Hematopoietic multipotent progenitor cell treated with erythropoietin and hydrocortisone succinate and interleukin-3 and kit ligand, for 8 days (in vitro differentiated cells): ENCODE results near the gene NT5DC1.

ENCODE experiments used
- DNase-seq: peaks from one replicate; pipeline ENCODE4 v3.0.0-alpha.2; 2015

NT5DC1 gene

DNA sequence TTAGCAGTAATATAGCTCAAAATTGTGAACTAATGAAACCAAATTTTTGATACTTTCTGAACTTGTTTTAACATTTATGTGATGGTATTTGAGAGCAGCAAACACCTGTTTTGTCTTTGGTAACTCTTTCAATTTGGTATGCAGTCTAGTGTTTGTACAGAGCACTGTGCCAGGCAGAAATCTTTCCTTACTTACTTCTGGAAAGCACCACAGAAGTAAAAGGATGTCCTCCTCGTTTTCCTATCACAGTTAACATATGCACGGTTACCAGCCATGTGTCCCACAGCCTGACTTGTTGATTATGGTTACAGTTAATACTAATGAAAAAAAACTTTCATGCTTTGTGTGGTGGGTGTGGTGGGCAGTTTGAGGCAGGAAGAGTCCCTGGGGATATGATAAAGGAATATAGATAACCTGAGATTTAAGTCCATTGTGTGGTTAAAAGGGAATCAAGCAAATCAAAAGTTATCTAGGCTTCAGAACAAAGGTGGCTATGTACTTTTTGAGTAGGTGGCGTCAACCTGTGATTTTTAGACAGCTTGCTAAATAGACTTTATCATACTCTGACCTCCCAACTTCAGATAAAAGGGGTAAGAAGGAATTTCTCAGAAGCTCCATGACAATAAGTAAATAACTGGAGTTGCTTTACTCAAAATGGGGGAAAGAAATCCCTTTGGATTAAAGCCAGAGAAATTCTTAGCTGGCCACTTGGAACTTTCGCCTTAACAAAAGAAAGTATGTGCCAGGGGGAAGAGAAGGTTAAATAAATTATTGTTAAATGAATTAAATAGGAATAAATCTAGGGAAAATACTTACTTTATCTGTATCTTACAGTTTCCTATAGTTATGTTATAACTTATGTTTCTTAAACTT lies 45.4 kb downstream of the NT5DC1 start:
- peak; percentile 28 for DNase-seq

DNA sequence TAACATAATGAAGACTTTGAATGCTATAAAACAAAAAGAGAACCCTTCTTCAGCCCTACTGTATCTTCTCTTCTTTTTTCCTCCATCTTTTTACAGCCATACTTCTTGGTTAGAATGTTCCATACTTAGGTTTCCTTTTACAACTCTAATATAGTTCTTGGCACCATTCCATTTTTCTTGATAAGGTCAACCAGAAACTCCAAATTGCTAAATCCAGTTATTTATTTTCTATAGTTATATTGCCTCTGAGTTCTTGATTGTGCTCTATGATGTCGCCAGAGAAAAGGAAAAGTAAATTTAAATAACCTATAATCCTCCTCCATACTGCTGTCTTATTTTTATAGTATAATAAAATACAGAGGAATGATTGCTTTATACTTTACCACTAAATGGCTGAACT lies 52.0 kb downstream of the NT5DC1 start:
- no peak for DNase-seq

DNA sequence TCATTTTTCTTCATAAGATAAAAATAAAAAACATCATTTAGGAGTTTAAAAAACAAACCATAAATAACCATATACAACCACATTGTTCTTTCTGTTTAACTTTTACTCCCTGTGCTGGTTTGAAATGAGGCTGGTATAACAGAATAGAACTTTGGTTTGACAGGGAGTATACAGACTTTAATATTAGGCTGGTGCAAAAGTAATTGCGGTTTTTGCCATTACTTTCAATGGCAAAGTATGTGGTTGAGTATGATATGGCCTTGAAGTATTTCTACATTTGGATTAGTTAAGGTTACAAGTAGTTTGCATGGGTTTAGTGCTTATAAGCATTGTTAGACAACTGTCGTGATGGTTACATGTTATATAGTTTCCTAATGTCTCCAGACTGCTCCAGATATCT lies 54.2 kb downstream of the NT5DC1 start:
- DNase-seq, result no peak

DNA sequence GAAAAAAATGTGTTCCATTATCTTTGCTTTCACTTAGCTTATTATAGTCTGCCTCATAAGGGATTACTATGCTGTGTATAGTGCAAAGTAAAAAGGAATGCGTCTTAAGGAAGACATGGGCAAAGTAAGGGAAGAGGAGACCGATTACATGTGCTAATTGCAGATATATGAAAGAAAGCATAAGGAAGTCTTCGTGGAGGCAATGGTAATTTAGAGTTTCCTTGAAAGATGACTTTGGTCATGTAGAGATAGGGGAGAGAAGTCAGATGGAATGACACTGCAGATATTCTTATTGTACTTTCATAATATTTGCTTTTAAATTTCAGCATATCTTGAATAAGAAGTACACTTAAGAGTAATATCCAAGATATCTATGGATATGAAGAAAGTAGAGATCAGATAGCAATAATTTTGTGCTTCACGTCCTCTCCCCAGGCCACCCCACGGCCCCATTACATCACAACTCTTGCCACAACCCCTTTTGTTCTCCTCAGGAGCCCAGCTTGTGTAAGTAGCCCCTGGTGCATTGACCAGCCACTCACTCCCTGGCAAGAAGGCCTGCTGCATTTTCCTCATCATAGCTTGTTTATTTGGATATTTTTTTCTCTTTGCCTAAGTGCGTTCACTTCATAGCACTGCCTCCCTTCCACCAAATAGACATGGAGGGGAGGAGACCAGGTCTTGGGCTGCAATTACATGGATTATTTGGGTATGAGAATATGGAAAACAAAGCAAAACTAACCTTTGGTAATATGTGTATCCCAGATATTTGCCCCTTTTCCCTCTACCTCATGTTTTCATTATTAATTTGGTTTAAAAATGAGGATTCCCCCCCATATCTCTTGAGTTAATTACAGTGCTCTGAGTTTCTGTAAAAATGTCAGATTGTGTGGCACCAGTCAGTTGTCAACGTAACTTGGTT lies 56.0 kb downstream of the NT5DC1 start:
- DNase-seq, result peak; percentile 55

DNA sequence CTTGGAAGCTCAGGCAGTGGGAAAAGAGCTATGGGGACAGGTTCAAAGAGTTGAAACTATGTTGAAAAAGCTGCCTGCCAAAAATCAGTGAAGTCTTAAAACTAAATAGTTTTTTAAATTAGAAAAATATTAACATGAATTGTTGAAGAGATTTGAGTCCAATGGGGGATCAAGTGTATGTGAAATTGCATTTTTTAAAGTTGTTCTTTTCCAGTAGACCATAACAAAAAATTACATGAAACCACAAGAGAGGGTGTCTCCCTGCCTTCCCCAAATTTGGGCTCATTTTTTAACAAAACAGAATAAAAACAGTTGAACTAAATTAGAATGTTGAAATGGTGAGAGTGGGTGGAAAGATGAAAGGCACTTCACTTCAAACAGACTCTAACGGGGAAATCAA lies 56.7 kb downstream of the NT5DC1 start:
- no peak for DNase-seq

DNA sequence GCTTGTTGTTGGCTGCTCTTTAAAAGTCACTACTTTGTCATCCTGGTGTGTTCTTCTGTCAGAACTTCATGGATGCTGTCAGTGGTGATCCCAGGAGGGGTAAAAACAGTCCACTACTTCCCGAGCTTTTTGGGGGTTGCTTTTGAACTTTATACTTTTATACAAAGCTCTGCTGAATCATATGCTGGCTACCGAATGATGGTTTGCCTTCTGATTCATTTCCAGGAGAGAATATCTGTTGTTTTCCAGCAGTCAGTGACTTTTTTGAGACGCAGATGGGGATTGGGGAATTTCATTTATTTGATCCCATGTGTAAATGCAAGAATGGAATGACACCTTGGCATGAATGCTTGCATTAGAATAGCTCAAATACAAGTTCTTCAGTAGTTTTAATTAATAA lies 58.0 kb downstream of the NT5DC1 start:
- no peak for DNase-seq

DNA sequence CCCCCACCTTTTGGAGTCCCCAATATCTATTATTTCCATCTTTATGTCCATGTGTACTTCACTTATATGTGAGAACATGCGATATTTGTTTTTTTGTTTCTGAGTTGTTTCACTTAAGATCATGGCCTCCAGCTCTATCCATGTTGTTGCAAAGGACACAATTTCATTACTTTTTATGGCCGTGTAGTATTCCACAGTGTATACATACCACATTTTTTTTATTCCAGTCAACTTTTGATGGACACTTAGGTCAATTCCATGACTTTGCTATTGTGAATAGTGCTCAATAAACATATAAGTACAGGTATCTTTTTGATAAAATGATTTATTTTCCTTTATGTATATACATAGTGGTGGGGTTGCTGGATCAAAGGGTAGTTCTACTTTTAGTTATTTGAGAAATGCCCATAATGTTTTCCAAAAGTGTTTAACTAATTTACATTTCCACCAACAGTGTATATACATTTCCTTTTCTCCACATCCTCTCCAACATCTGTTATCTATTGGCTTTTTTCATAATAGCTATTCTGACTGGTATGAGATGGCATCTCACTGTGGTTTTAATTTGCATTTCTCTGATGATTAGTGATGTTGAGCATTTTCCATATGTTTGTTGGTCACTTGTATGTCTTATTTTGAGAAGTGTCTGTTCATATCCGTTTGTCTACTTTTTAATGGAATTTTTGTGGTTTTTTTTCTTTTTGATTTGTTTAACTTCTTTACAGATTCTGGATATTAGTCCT lies 59.3 kb downstream of the NT5DC1 start:
- DNase-seq, result no peak

DNA sequence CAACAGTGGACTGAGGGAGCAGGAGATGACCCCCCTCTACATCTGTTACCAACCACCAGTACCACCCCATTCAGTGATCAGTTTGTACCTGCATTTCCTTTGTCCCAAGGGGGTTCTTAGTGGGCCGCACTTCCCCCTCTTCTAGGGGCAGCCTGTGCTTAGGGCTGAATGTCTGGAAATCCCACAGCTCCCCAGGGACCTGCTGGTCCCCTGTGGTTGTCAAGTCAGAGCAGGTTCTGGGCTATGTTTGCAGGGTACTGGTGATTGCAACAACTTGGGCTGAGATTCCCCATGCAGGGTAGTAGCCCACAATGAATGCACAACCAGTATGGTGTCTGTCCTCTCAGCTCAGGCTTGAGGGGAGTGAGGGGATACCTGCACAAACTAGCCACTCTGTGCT lies 64.9 kb downstream of the NT5DC1 start:
- DNase-seq, result no peak

DNA sequence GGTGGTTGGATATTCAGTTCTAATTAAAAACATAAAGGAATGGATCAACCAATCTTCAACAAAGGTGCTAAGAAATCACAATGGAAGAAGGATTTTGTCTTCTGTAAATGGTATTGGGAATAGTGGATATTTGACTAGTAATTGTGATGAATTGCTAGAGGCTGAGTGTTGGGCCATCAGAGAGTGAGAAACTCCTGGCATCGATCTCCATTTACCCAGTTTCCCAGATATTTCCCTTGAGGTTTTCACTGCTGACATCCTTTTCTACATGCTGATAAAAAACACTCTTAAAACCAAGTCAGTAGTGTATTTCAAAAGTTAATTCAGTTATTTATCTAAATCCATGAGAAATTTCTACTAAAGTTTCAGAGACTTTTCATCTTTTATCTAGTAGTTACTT lies 65.7 kb downstream of the NT5DC1 start:
- no peak for DNase-seq

DNA sequence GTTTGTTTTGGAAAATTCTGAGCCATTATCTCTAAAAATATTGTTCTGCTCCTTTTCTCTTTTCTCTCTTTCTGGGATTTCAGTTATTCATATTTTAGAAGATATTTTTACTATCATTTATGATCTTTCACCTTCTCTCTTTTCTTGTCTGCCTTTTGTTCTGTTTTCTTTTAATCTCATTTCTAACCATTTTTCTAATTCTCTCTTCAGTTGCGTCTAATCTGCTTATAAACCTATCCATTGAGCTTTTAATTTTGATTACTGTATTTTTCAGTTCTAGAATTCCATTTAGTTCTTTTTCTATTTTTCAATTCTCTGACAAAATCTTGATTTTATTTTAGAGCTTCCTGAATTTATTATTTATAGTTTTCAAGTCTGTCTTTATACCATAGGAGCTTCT lies 67.5 kb downstream of the NT5DC1 start:
- DNase-seq, result no peak

DNA sequence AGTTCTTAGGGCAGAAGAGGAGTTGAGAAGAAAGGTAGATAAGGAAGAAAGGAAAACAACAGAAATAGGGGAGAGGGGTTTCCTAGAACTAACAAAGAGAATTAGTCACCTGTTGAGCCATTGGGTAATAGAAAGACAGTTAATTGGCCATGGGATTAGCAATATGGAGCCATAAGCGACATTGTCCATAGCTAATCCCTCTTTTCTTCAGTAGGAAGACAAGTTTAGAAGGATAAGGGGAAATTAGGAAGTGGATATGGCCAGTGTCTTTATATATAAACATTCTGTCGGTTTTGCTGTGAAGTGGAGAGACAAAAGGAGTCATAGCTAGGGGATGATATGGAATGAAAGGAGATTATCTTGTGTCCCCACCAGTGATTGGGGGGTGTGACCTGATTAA lies 69.2 kb downstream of the NT5DC1 start:
- no peak for DNase-seq

DNA sequence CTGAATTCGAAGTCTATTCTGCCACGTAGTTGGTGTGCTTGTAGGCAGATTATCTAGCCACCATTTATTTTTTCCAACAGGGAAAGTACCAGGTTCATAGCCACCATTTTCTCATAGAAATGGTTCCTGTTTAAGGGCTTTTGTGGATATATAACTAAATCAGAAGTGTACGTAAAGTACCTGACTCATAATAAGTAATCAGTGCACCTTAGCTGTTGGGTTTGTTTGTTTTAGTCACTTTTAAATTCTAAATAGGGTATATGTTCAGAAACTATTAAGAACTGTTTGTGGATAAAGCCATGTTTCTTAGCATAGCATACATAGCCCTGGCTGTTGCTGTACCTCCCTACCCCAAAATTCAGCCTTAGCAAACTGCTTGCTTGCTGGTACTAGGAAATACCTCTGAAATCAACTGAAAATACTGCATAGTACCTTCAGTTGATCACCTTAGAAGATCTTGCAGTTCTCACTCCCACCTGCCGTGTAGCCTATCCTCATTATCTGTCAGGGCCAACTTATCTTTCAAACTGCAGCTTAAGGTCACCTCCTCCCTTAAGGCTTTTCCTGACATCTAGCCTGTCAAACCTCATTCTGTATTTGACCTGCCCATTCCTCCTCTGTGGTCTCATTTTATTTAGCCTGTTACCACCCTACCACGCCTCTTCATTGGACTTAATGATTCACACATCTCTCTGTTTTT lies 69.9 kb downstream of the NT5DC1 start:
- DNase-seq, result peak; percentile 14

DNA sequence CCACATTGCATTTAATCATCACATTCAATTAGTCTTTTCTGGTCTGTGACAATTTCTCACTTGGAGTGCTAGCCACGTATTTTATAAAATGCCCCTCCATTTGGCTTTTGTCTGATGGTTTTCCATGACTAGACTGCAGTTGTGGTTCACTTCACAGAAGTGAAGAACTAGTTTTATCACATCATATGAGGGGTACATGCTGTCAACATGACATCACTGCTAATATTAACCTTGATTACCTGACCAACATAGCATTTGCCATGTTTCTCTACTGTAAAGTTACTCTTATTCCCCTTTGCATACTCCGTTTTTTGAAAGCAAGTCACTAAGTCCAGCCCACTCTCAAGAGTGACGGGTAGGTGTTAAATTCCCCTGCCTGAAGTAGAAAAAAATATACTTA lies 73.3 kb downstream of the NT5DC1 start:
- DNase-seq, result no peak

DNA sequence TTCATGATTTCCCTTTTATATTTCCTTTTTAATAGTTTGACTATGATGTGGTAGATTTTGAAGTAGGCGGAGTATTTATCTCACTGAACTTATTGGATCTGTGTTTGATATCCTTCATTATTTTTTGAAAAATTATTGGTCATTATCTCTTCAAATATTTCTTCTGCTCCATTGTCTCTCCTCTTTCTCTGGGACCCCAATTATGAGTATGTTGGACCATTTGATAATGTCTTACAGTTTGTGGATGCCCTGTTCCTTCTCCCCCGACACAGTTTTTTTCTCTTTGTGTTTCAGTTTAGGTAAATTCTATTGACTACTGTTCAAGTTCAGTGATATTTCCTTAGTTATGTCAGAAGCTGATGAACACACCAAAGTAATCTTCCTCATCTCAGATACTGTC lies 74.7 kb downstream of the NT5DC1 start:
- no peak for DNase-seq

DNA sequence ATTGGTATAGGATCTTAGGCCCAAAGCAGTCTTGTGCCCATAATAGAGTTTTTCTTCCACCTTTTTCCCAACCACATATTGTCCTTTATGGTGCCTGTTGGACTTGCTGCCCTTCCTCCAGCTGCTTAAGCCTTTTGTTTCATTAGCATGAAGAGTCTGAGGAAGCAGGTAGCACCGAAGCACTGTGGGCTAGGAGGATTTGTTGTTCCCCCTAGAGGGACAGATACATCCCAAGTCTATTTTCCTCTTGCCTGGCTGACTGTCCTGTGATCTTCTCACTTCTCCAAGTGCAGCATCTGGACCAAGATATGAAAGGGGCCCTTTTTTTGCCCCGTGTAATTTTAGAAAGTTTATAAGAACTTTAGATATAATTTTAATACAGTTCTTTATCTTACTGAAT lies 75.9 kb downstream of the NT5DC1 start:
- DNase-seq, result no peak

DNA sequence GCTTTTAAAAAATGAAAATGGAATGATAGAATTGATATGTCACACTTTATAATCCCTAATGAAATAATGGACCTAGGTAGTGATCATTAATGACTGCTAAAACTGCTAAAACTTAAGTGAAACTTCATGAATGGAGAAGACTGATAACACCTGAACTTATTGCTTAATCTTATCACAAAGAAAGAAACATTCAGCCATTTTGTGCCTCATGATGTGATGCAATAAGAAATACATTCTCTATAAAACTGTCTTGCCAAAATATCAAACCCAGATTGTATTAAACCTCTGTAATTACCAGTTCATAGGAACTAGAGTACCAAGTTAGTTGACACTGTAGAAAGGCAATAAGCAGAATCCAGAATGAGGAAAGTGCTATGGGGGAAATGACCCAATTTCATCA lies 79.7 kb downstream of the NT5DC1 start:
- DNase-seq, result peak; percentile 17

DNA sequence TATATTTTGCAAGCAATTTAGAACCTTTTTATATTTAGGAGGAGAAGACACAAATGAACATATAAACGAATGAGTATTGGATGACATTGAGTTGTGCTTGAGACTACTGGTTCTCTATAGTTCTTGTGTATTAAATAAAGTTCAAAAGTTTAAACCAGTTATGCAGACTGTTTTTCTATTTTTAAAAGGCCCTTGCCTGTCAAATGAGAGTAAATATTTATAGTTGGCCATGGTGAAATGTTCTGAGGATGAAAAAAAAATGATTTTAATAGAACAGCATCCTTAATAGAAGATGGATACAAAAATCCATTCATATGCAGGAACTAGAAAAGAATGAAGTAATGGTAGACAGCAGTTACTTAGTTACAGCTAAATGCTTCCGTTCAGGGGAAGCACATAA lies 88.8 kb downstream of the NT5DC1 start:
- no peak for DNase-seq

DNA sequence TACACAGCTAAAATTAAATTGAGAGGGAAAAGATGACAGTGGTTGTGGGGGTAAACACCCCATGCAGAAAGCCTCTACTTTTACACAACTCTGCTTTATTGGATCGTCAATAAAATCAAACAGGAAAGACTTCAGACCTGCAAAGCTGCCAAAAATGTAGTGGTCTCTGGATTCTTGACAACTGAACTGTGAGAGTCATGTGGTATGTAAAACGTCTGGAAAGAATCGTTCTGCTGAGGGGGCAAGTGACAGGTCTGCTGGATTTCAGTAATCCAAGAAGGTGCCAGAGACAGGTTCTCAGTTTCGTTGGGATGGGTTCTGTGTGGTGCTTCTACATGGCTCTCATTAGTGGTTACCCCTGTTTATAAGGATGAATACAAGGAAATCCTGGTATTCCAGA lies 89.9 kb downstream of the NT5DC1 start:
- no peak for DNase-seq

DNA sequence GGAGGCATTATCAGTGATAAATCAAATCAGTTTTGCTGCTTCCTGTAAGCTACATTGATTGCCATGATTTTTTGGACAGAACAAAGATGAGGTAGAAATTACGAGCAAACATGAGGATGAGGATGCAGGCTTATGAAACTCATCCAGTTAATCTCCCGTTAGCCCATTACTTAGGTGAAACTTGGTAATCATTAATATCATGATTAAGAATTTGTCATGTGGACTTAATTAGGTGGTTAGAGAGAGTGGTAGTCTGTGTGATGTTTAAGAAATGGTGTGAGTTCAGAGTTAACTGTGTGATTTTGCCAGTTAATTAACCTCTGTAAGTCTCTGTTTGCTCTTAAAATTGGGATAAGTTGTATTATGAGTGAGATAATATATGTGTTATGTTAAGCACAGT lies 91.2 kb downstream of the NT5DC1 start:
- no peak for DNase-seq

DNA sequence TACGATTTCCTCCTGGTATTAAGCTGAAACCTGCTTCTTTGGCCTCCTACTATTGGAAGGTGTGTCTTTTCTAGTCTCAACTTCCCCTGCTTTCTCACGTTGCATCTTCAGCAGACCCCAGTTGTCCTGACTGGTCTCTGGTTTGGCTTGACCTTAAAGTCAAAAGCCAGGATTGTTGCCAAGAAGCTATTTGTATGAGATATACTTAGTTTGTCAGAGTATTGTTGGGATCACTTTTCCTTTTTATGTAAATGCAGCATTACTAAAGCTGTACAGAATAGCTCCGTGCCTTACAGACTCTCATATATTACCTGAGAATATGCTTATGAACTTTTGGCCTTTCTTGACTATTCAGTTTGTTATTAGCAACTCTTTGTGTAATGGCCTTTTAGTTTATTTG lies 92.1 kb downstream of the NT5DC1 start:
- no peak for DNase-seq

DNA sequence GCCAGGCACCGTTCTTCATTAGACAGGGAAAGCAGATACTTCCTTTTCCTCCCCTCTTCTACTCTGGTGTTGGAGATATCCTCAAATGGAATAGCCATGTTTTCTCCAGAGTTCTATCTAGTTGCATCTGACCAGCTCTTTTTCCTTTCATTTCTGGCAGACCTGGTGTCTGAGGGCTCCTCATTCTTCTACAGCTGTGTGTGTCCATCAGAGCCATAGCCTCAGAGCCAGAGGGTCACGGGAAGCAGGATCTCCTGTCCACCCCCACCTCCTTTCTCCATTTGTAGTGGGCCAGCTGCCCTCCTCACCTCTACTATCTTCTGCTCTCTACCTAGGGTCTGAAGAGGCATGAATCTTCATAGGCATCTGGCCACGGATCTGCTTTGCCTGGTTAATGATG lies 96.2 kb downstream of the NT5DC1 start:
- no peak for DNase-seq

DNA sequence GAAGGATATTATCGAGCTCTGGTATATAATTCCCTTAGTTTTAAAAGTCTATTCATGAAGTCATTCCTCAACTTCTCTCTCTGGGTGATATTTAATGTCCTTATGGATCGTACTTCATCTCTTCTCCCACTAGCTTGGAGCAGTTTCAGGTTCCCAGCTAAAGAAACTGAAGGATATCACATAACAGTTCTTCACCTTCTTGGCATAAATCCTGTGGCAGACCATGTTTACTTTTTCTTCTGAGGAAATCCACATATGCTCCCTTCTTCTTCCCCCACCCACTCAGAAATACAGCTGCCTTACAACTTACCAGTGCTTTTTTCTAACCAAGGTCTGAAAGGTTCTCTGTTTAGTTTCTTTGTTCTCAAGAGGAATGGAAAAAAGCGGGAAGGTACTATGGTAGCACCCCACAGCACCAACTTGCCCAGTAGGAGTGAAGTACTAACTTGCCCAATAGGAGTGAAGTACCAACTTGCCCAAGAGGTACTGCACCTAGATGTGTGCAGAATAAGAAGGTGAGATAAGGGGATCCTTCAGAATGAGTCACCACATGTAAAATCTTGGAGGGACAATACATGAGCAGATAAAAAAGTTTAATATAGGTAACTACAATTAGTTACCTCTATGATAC lies 100.1 kb downstream of the NT5DC1 start:
- no peak for DNase-seq
